IMR-90 (cell line): ENCODE measurements around the gene MOV10L1. TPM values are rescaled to one million over a fixed set of nuclear protein-coding genes. Genes with fewer than 3 reads are reported as not detected.

Source experiments
- ATAC-seq: fragments of 200-7000 bp; cut with Tn5 transposase; 2 replicates; pipeline ENCODE4 v1.9.1; 2020; ENCODE audit warnings: low read depth, mild to moderate bottlenecking, moderate library complexity
- BruUV-seq: library from RNA; stranded (reverse); fragments of 400-500 nt; replicated peaks from 2 replicates; lab custom pipeline; 2021; lab: Mats Ljungman, UMichigan
- CTCF ChIA-PET: fragments of 300-600 bp; formaldehyde crosslinking; extraction: SDS; loops from one replicate; lab custom pipeline; 2021; ENCODE audit warnings: antibody characterized with exemption; lab: Yijun Ruan, JAX
- POLR2A ChIA-PET: fragments of 300-600 bp; sonication (Branson Sonifier 250); formaldehyde crosslinking; loops from one replicate; lab custom pipeline; 2022; ENCODE audit warnings: antibody characterized with exemption; ENCODE audit not compliant: unreplicated experiment; lab: Charles Lee
- DNase-seq: peaks from one replicate; pipeline ENCODE4 v3.0.0; 2013
- H2AFZ ChIP-seq: replicated peaks from 2 replicates; pipeline ENCODE3; 2013; ENCODE audit warnings: low read length, mild to moderate bottlenecking; ENCODE audit not compliant: poor library complexity
- H2AK5ac ChIP-seq: 2 replicates; pipeline ENCODE4 v1.6.1; 2013; ENCODE audit warnings: low read depth, low read length, inconsistent platforms
- H2AK9ac ChIP-seq: replicated peaks from 2 replicates; pipeline ENCODE3; 2013; ENCODE audit warnings: mild to moderate bottlenecking, low read depth, low read length, moderate library complexity; ENCODE audit not compliant: poor library complexity
- H2BK120ac ChIP-seq: 2 replicates; pipeline ENCODE4 v1.6.1; 2013; ENCODE audit warnings: low read depth, low read length, inconsistent platforms
- H2BK15ac ChIP-seq: 3 replicates; pipeline ENCODE4 v1.6.1; 2013; ENCODE audit warnings: low read depth, low read length, inconsistent platforms
- H2BK20ac ChIP-seq: 2 replicates; pipeline ENCODE4 v1.6.1; 2013; ENCODE audit warnings: low read depth, mild to moderate bottlenecking, inconsistent platforms, low read length, moderate library complexity
- H2BK5ac ChIP-seq: 2 replicates; pipeline ENCODE4 v1.6.1; 2013; ENCODE audit warnings: mild to moderate bottlenecking, low read depth, low read length, inconsistent platforms; ENCODE audit not compliant: poor library complexity, severe bottlenecking
- H3K14ac ChIP-seq: replicated peaks from 2 replicates; pipeline ENCODE4 v1.6.1; 2013; ENCODE audit warnings: low read depth, low read length, inconsistent platforms
- H3K18ac ChIP-seq: 2 replicates; pipeline ENCODE4 v1.6.1; 2013; ENCODE audit warnings: low read depth, low read length, control low read depth
- H3K23ac ChIP-seq: 2 replicates; pipeline ENCODE4 v1.6.1; 2013; ENCODE audit warnings: low read depth, low read length, inconsistent platforms
- H3K27ac ChIP-seq: 2 replicates; pipeline ENCODE4 v1.5.1; 2013; ENCODE audit warnings: mild to moderate bottlenecking, control low read depth, low read length; ENCODE audit not compliant: insufficient read depth
- H3K27me3 ChIP-seq: 2 replicates; pipeline ENCODE4 v1.6.1; 2013; ENCODE audit warnings: low read length; ENCODE audit not compliant: control insufficient read depth, insufficient read depth
- H3K36me3 ChIP-seq: 2 replicates; pipeline ENCODE4 v1.6.1; 2013; ENCODE audit warnings: low read length, mixed read lengths; ENCODE audit not compliant: control insufficient read depth, insufficient read depth
- H3K4ac ChIP-seq: 2 replicates; pipeline ENCODE4 v1.6.1; 2013; ENCODE audit warnings: low read depth, low read length, inconsistent platforms
- H3K4me1 ChIP-seq: 2 replicates; pipeline ENCODE4 v1.6.1; 2013; ENCODE audit warnings: low read length, mixed read lengths; ENCODE audit not compliant: control insufficient read depth, insufficient read depth
- H3K4me2 ChIP-seq: 2 replicates; pipeline ENCODE4 v1.6.1; 2013; ENCODE audit warnings: low read depth, mild to moderate bottlenecking, control low read depth, low read length, moderate library complexity
- H3K4me3 ChIP-seq: 2 replicates; pipeline ENCODE4 v1.5.1; 2013; ENCODE audit warnings: low read depth, mild to moderate bottlenecking, control low read depth, low read length, moderate library complexity; ENCODE audit not compliant: insufficient read depth
- H3K56ac ChIP-seq: 2 replicates; pipeline ENCODE4 v1.6.1; 2013; ENCODE audit warnings: low read length, inconsistent platforms; ENCODE audit not compliant: insufficient read depth; ENCODE audit errors: extremely low read depth
- H3K79me1 ChIP-seq, 2 experiments: 2 replicates each; pipeline ENCODE4 v1.6.1; 2013; ENCODE audit warnings: low read length in 2 of 2, inconsistent platforms in 1 of 2, low read depth in 1 of 2
- H3K9ac ChIP-seq: 2 replicates; pipeline ENCODE4 v1.6.1; 2013; ENCODE audit warnings: low read depth, low read length, control low read depth
- H3K9me1 ChIP-seq: 2 replicates; pipeline ENCODE4 v1.6.1; 2013; ENCODE audit warnings: low read length, inconsistent platforms; ENCODE audit not compliant: insufficient read depth
- H3K9me3 ChIP-seq: 2 replicates; pipeline ENCODE4 v1.6.1; 2013; ENCODE audit warnings: low read length; ENCODE audit not compliant: control insufficient read depth, insufficient read depth
- H4K20me1 ChIP-seq: 2 replicates; pipeline ENCODE4 v1.6.1; 2013; ENCODE audit warnings: low read length, inconsistent platforms; ENCODE audit not compliant: insufficient read depth
- H4K5ac ChIP-seq: 2 replicates; pipeline ENCODE4 v1.6.1; 2013; ENCODE audit warnings: mild to moderate bottlenecking, low read depth, low read length, control low read depth
- H4K8ac ChIP-seq, 2 experiments: 2 replicates each; pipeline ENCODE4 v1.6.1; 2013; ENCODE audit warnings: low read depth in 2 of 2, low read length in 2 of 2, control low read depth in 1 of 2, inconsistent platforms in 1 of 2
- H4K91ac ChIP-seq: 2 replicates; pipeline ENCODE4 v1.6.1; 2013; ENCODE audit warnings: low read depth, low read length, inconsistent platforms; ENCODE audit not compliant: insufficient read depth
- BHLHE40 ChIP-seq: fragments of 150-350 bp; IDR thresholded peaks from 2 replicates; pipeline ENCODE4 v1.6.1; 2016; ENCODE audit warnings: mild to moderate bottlenecking, low read depth, low read length
- CEBPB ChIP-seq: IDR thresholded peaks from 2 replicates; pipeline ENCODE4 v1.6.1; 2012; ENCODE audit warnings: low read depth, low read length, improper control_type of control experiment
- CHD1 ChIP-seq: IDR thresholded peaks from 2 replicates; pipeline ENCODE4 v1.6.1; 2012; ENCODE audit warnings: low read depth, low read length, improper control_type of control experiment
- ELK1 ChIP-seq: fragments of 150-350 bp; IDR thresholded peaks from 2 replicates; pipeline ENCODE4 v1.6.1; 2016; ENCODE audit warnings: low read depth, mild to moderate bottlenecking, low read length, moderate library complexity, borderline replicate concordance
- FOS ChIP-seq: fragments of 150-350 bp; IDR thresholded peaks from 2 replicates; pipeline ENCODE4 v1.6.1; 2016; ENCODE audit warnings: low read depth, low read length
- MAFK ChIP-seq: IDR thresholded peaks from 2 replicates; pipeline ENCODE4 v1.6.1; 2012; ENCODE audit warnings: low read depth, low read length, improper control_type of control experiment
- MAZ ChIP-seq: IDR thresholded peaks from 2 replicates; pipeline ENCODE4 v1.6.1; 2012; ENCODE audit warnings: low read depth, mild to moderate bottlenecking, low read length, improper control_type of control experiment, moderate library complexity, borderline replicate concordance
- MXI1 ChIP-seq: IDR thresholded peaks from 2 replicates; pipeline ENCODE4 v1.6.1; 2012; ENCODE audit warnings: low read depth, mild to moderate bottlenecking, low read length, moderate library complexity, borderline replicate concordance
- NFE2L2 ChIP-seq: fragments of 150-350 bp; IDR thresholded peaks from 2 replicates; pipeline ENCODE4 v1.6.1; 2016; ENCODE audit warnings: low read depth, mild to moderate bottlenecking, low read length
- RAD21 ChIP-seq: IDR thresholded peaks from 2 replicates; pipeline ENCODE4 v1.6.1; 2012; ENCODE audit warnings: low read length, improper control_type of control experiment
- RCOR1 ChIP-seq: IDR thresholded peaks from 2 replicates; pipeline ENCODE4 v1.6.1; 2012; ENCODE audit warnings: mild to moderate bottlenecking, low read length, improper control_type of control experiment; ENCODE audit not compliant: insufficient replicate concordance
- RFX5 ChIP-seq: IDR thresholded peaks from 2 replicates; pipeline ENCODE4 v1.8.0; 2012; ENCODE audit warnings: low read depth, mild to moderate bottlenecking, low read length, moderate library complexity
- SMC3 ChIP-seq: fragments of 150-350 bp; IDR thresholded peaks from 2 replicates; pipeline ENCODE4 v1.6.1; 2016; ENCODE audit warnings: low read depth, mild to moderate bottlenecking, antibody characterized with exemption, low read length, moderate library complexity
- WGBS, 2 experiments: methylation state at CpG; one replicate each; pipeline versions ENCODE4 v1.1.5 to v1.1.7; 2013; ENCODE audit warnings: missing lambda C conversion rate in 2 of 2; ENCODE audit not compliant: insufficient read length in 1 of 2; ENCODE audit errors: extremely low coverage in 2 of 2; 5-methylcytosine and 5-hydroxymethylcytosine counted together
- dilution Hi-C: fragments of 300-500 bp; cut with HindIII; formaldehyde crosslinking; loops from one replicate; pipeline ENCODE4 v1.14.3; 2018; ENCODE audit warnings: low sequenced_read_pairs; ENCODE audit not compliant: unreplicated experiment
- in situ Hi-C: fragments of 300-500 bp; cut with MboI; formaldehyde crosslinking; loops from 3 replicates; pipeline ENCODE4 v1.14.3; 2019; ENCODE audit warnings: low sequenced_read_pairs, inconsistent platforms, mixed read lengths
- intact Hi-C: fragments of 100-400 bp; cut with micrococcal nuclease; formaldehyde crosslinking; loops from 2 replicates; pipeline ENCODE4 v1.10.0; 2022
- polyA plus RNA-seq, 3 experiments: library from polyadenylated mRNA; depleted of rRNA; stranded (reverse); fragments of >200 nt; gene quantifications; 2 replicates each; pipeline ENCODE4 v1.2.3, GENCODE V29; 2012; ENCODE audit warnings: low replicate concordance in 1 of 3
- total RNA-seq: library from RNA; depleted of rRNA; stranded (reverse); fragments of >200 nt; gene quantifications from 2 replicates; pipeline ENCODE4 v1.2.3, GENCODE V29; 2012
- TF ChIP-seq, protein P1 (sequence below): conservative IDR thresholded peaks from 2 replicates; pipeline ENCODE4 v1.5.1; 2012; ENCODE audit warnings: mild to moderate bottlenecking, low read depth, low read length, improper control_type of control experiment
- TF ChIP-seq, protein P2 (sequence below): fragments of 150-350 bp; IDR thresholded peaks from 2 replicates; pipeline ENCODE4 v1.6.1; 2017; ENCODE audit warnings: mild to moderate bottlenecking, antibody characterized with exemption, low read length, low read depth

MOV10L1 gene
- total and polyA plus RNA-seq, 2 of the 4 experiments (the other 2 are of a cell fraction), result 0.72 to 1.4 TPM

- no peak overlapping the region for H2BK20ac ChIP-seq
- H4K5ac ChIP-seq, result no peak overlapping the region
- POLR2A ChIA-PET, result no interaction called here
- no peak for TF ChIP-seq ELK1
- TF ChIP-seq NFE2L2, result no peak
- TF ChIP-seq BHLHE40, result no peak
- no peak for TF ChIP-seq RFX5
- TF ChIP-seq RCOR1, result no peak
- TF ChIP-seq MXI1, result no peak
- TF ChIP-seq, protein P1, sequence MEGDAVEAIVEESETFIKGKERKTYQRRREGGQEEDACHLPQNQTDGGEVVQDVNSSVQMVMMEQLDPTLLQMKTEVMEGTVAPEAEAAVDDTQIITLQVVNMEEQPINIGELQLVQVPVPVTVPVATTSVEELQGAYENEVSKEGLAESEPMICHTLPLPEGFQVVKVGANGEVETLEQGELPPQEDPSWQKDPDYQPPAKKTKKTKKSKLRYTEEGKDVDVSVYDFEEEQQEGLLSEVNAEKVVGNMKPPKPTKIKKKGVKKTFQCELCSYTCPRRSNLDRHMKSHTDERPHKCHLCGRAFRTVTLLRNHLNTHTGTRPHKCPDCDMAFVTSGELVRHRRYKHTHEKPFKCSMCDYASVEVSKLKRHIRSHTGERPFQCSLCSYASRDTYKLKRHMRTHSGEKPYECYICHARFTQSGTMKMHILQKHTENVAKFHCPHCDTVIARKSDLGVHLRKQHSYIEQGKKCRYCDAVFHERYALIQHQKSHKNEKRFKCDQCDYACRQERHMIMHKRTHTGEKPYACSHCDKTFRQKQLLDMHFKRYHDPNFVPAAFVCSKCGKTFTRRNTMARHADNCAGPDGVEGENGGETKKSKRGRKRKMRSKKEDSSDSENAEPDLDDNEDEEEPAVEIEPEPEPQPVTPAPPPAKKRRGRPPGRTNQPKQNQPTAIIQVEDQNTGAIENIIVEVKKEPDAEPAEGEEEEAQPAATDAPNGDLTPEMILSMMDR, result no peak
- TF ChIP-seq CHD1, result no peak
- TF ChIP-seq SMC3, result no peak
- TF ChIP-seq MAZ, result no peak
- no peak for TF ChIP-seq RAD21
- TF ChIP-seq, protein P2, sequence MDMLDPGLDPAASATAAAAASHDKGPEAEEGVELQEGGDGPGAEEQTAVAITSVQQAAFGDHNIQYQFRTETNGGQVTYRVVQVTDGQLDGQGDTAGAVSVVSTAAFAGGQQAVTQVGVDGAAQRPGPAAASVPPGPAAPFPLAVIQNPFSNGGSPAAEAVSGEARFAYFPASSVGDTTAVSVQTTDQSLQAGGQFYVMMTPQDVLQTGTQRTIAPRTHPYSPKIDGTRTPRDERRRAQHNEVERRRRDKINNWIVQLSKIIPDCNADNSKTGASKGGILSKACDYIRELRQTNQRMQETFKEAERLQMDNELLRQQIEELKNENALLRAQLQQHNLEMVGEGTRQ, result no peak
- no peak for TF ChIP-seq CEBPB
- no peak for TF ChIP-seq FOS
- TF ChIP-seq MAFK, result no peak
- in situ Hi-C loops (loop anchor here (25.0 kb wide), 1 partner anchor 395 kb away; no protein-coding TSS in a partner anchor), dilution Hi-C loops (no loop called here), intact Hi-C loops (loop anchor here (2.0 to 10.0 kb wide), 2 partner anchors 233 to 277 kb away; no protein-coding TSS in a partner anchor)
- CTCF ChIA-PET, result no interaction called here
- H3K9me1 ChIP-seq, result no peaks in the 10 kb centered on the region
- no peak overlapping the region for H3K23ac ChIP-seq
- no peak overlapping the region for H2AK9ac ChIP-seq
- H3K9ac ChIP-seq, result no peak overlapping the region
- no peak overlapping the region for H2BK5ac ChIP-seq
- H3K79me1 ChIP-seq, result peaks cover 29 to 73% of the 10 kb centered on the region in 2 experiments
- BruUV-seq, result no TSS peak
- no peaks in the 10 kb centered on the region for H3K9me3 ChIP-seq
- H3K4me2 ChIP-seq, result no peak overlapping the region
- H3K36me3 ChIP-seq, result peaks cover 39% of the 10 kb centered on the region
- no peak overlapping the region for H2BK15ac ChIP-seq
- peaks cover 38% of the 10 kb centered on the region for H4K20me1 ChIP-seq
- WGBS, 2 experiments, result 89% methylated on average over 5 of the region's 23 CpGs; no CpG with 5 or more reads in 1 of the 2 experiments
- no peak for DNase-seq
- no peak overlapping the region for H3K14ac ChIP-seq
- H2BK120ac ChIP-seq, result no peak overlapping the region
- no peak overlapping the region for H2AFZ ChIP-seq
- no peak overlapping the region for H4K91ac ChIP-seq
- H3K56ac ChIP-seq, result no peak overlapping the region
- H3K18ac ChIP-seq, result no peak overlapping the region
- no peak overlapping the region for H3K4ac ChIP-seq
- no peak overlapping the region for H3K27ac ChIP-seq
- H4K8ac ChIP-seq, result no peak overlapping the region
- ATAC-seq, result no peak
- H3K27me3 ChIP-seq, result no peaks in the 10 kb centered on the region
- no peak overlapping the region for H2AK5ac ChIP-seq
- no peak overlapping the region for H3K4me3 ChIP-seq
- H3K4me1 ChIP-seq, result no peaks in the 10 kb centered on the region
Observed at GRCh38 chr22:50207383-50208140, 117.8 kb downstream of the MOV10L1 start.
